Activated B cell treated with CpG ODN at 0.5 μM for 24 hours (primary cell): ENCODE measurements around the gene C2orf42. TPM values are rescaled to one million over a fixed set of nuclear protein-coding genes. Genes with fewer than 3 reads are reported as not detected.
"Not testable (repeated sequence)": the region's sequence is repeated elsewhere in the genome, so short reads cannot be mapped to it uniquely, and the experiment has no call there.

Experiments
- ATAC-seq: fragments of 200-7000 bp; cut with Tn5 transposase; one replicate; pipeline ENCODE4 v1.10.0; 2021; ENCODE audit warnings: low read depth, mild to moderate bottlenecking, moderate library complexity
- CTCF ChIA-PET: fragments of 350-600 bp; sonication (Branson Sonifier 250); formaldehyde crosslinking; loops from one replicate; lab custom pipeline; 2021; ENCODE audit warnings: antibody characterized with exemption; lab: Charles Lee
- POLR2A ChIA-PET: fragments of 350-600 bp; sonication (Branson Sonifier 250); formaldehyde crosslinking; loops from one replicate; lab custom pipeline; 2021; ENCODE audit warnings: antibody characterized with exemption; lab: Charles Lee
- DNase-seq: peaks from one replicate; pipeline ENCODE4 v3.0.0; 2022
- H3K27ac Mint-ChIP-seq: one replicate; pipeline ENCODE4 v1.8.0; 2020; ENCODE audit warnings: mixed read lengths
- H3K27me3 Mint-ChIP-seq: one replicate; pipeline ENCODE4 v1.8.0; 2021; ENCODE audit warnings: mixed read lengths
- H3K36me3 Mint-ChIP-seq: one replicate; pipeline ENCODE4 v1.8.0; 2021; ENCODE audit warnings: low read depth, mixed read lengths
- H3K4me1 Mint-ChIP-seq: one replicate; pipeline ENCODE4 v1.8.0; 2021; ENCODE audit warnings: mixed read lengths
- H3K4me3 Mint-ChIP-seq: one replicate; pipeline ENCODE4 v1.8.0; 2020; ENCODE audit warnings: mild to moderate bottlenecking, mixed read lengths
- H3K9me3 Mint-ChIP-seq: one replicate; pipeline ENCODE4 v1.8.0; 2020; ENCODE audit warnings: mixed read lengths
- CTCF ChIP-seq: fragments of 200-600 bp; IDR thresholded peaks from one replicate; pipeline ENCODE4 v1.8.0; 2022; ENCODE audit warnings: antibody characterized with exemption, mild to moderate bottlenecking
- intact Hi-C: fragments of 100-400 bp; cut with micrococcal nuclease; formaldehyde crosslinking; loops from one replicate; pipeline ENCODE4 v1.15.1; 2024
- total RNA-seq: library from RNA; stranded (reverse); gene quantifications from 2 replicates; pipeline ENCODE4 v1.2.3, GENCODE V29; 2022

Gene C2orf42
- total RNA-seq, 1 donor from 2014 or later, result 34.8 TPM

- ATAC-seq (no peak), DNase-seq (no peak)
- no peaks in the 10 kb centered on the region for H3K27me3 Mint-ChIP-seq
- ChIA-PET POLR2A (interaction anchor here (1.0 to 9.0 kb wide), 10 partner anchors 12 to 190 kb away, joined by 6 to 336 read pairs (median 34); partner anchors contain the start of genes C2orf42, MXD1 and PCBP1), CTCF (interaction anchor here (0.8 to 2.1 kb wide), 8 partner anchors 9 to 191 kb away, joined by 3 to 9 read pairs (median 4); partner anchors contain the start of gene MXD1)
- no peaks in the 10 kb centered on the region for H3K36me3 Mint-ChIP-seq
- peaks cover 55% of the 10 kb centered on the region for H3K4me1 Mint-ChIP-seq
- peak overlapping the region; percentile 80 for H3K4me3 Mint-ChIP-seq
- H3K9me3 Mint-ChIP-seq, result no peaks in the 10 kb centered on the region
- H3K27ac Mint-ChIP-seq, result peak overlapping the region; percentile 94
- TF ChIP-seq CTCF, result no peak
- intact Hi-C loops, result loop anchor here (1.0 kb wide), 1 partner anchor 9 kb away; no protein-coding TSS in a partner anchor
These were observed 86.3 kb downstream of the C2orf42 start for GRCh38 chr2:70104231-70105111.

DNA sequence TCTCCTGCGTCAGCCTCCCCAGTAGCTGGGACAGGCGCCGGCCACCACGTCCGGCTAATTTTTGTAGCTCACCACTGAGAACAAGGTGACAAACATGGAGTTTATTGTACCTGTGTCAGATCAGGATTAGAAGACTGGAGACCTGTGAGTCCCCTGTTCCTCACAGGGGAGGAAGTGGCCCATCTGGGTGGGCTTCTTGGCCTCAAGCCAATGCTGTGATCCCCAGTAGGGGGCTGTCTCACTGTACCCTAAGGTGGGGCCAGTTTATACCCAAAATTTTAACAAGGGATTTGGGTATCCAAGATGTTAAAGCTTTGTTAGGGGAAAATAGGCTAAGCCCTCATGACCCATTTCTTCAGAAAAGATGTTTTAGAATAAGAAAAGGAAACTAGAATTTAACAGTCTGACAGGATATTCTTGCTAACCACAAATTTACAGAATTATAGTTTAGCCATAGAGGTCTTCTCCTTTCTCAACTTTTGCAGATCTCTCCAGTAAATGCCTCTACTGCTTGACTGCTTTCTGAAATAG, 87.2 kb downstream of the C2orf42 start:
- peak; percentile 12 for ATAC-seq
- intact Hi-C loops, result loop anchor here (1.0 kb wide), 3 partner anchors 8 to 39 kb away; no protein-coding TSS in a partner anchor
- Mint-ChIP-seq H3K9me3 (no peaks in the 10 kb centered on the region), H3K27ac (peak overlapping the region; percentile 94), H3K4me3 (peak overlapping the region; percentile 80), H3K4me1 (peaks cover 50% of the 10 kb centered on the region), H3K27me3 (no peaks in the 10 kb centered on the region), H3K36me3 (no peaks in the 10 kb centered on the region)
- POLR2A ChIA-PET, result interaction anchor here (0.5 to 9.0 kb wide), 11 partner anchors 13 to 189 kb away, joined by 3 to 336 read pairs (median 27); partner anchors contain the start of genes C2orf42, MXD1 and PCBP1
- CTCF ChIA-PET, result interaction anchor here (1.5 to 2.1 kb wide), 6 partner anchors 8 to 190 kb away, joined by 4 to 9 read pairs (median 6); partner anchors contain the start of gene MXD1
- no peak for DNase-seq
- TF ChIP-seq CTCF, result no peak

DNA sequence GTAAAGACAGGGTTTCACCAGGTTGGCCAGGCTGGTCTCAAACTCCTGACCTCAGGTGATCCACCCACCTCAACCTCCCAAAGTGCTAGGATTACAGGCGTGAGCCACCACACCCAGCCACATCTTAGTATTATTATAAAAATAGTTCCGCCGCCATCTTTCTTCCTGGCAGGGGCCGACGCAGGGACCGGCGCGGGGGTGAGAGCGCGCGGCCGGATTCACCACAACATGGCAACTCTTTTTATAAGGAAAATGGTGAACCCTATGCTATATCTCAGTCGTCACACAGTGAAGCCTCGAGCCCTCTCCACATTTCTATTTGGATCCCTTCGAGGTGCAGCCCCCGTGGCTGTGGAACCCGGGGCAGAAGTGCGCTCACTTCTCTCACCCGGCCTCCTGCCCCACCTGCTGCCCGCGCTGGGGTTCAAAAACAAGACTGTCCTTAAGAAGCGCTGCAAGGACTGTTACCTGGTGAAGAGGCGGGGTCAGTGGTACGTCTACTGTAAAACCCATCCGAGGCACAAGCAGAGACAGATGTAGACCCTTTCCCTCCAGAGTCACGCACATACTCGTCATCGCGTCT, 88.4 kb downstream of the C2orf42 start:
- H3K4me3 Mint-ChIP-seq, CTCF ChIA-PET, H3K36me3 Mint-ChIP-seq, DNase-seq, H3K27me3 Mint-ChIP-seq, intact Hi-C loops, H3K9me3 Mint-ChIP-seq, ATAC-seq: not testable (repeated sequence)
- POLR2A ChIA-PET, result interaction anchor here (0.7 to 2.5 kb wide), 2 partner anchors 19 to 34 kb away, joined by 3 to 41 read pairs; no protein-coding TSS in a partner anchor
- Mint-ChIP-seq H3K4me1 (peaks cover 40% of the 10 kb centered on the region), H3K27ac (peak overlapping the region; percentile 54)

GRCh38 chr2:70101686-70102085, 89.1 kb downstream of the C2orf42 start:
- CTCF ChIA-PET, DNase-seq, ATAC-seq, H3K27me3 Mint-ChIP-seq, H3K36me3 Mint-ChIP-seq, H3K9me3 Mint-ChIP-seq, H3K27ac Mint-ChIP-seq, intact Hi-C loops, H3K4me3 Mint-ChIP-seq: not testable (repeated sequence)
- H3K4me1 Mint-ChIP-seq, result peaks cover 33% of the 10 kb centered on the region
- POLR2A ChIA-PET, result interaction anchor here (0.6 to 0.7 kb wide), 2 partner anchors 34 to 43 kb away, joined by 3 to 4 read pairs; no protein-coding TSS in a partner anchor

GRCh38 chr2:70101174-70101573, 89.6 kb downstream of the C2orf42 start:
- no peak for DNase-seq
- Mint-ChIP-seq H3K4me3 (no peak overlapping the region), H3K4me1 (peaks cover 33% of the 10 kb centered on the region), H3K36me3 (no peaks in the 10 kb centered on the region), H3K9me3 (no peaks in the 10 kb centered on the region), H3K27ac (no peak overlapping the region), H3K27me3 (no peaks in the 10 kb centered on the region)
- CTCF ChIA-PET, result no interaction called here
- POLR2A ChIA-PET, result interaction anchor here (0.6 to 2.1 kb wide), 3 partner anchors 13 to 186 kb away, joined by 3 to 7 read pairs (median 4); partner anchors contain the start of gene MXD1
- intact Hi-C loops, result no loop called here
- ATAC-seq, result no peak
- no peak for TF ChIP-seq CTCF

Other genes with a start within 250 kb of the C2orf42 start
- 0.47 and 0.56 TPM in 2 replicates for gene ASPRV1, start 229.4 kb downstream of the C2orf42 start, total RNA-seq
- 370 and 379 TPM in 2 replicates for gene PCBP1, start 103.5 kb downstream of the C2orf42 start, total RNA-seq
- 129 and 149 TPM in 2 replicates for gene TIA1, start 57.6 kb upstream of the C2orf42 start, total RNA-seq
- gene PCYOX1, start 67.1 kb upstream of the C2orf42 start, total RNA-seq, result 7.3 and 7.8 TPM in 2 replicates
- gene SNRPG, start 102.7 kb upstream of the C2orf42 start, total RNA-seq, result 168 and 183 TPM in 2 replicates
- 38.9 and 41.0 TPM in 2 replicates for gene FAM136A, start 111.0 kb upstream of the C2orf42 start, total RNA-seq